Heart left ventricle (tissue), 16 donors: Measurements from ENCODE around the gene SFPQ. TPM values are rescaled to one million over a fixed set of nuclear protein-coding genes. Genes with fewer than 3 reads are reported as not detected.
"Not testable (repeated sequence)": the region's sequence is repeated elsewhere in the genome, so short reads cannot be mapped to it uniquely, and the experiment has no call there.

Source experiments
- ATAC-seq, 4 donors: fragments of 200-7000 bp; cut with Tn5 transposase; one replicate each; pipeline ENCODE4 v1.9.1; 2020 to 2022; ENCODE audit warnings: moderate library complexity in 4 of 4, mild to moderate bottlenecking in 3 of 4, moderate number of reproducible peaks in 1 of 4
- DNase-seq, 5 donors: peaks; one replicate each; pipeline ENCODE4 v3.0.0-alpha.2; 2020
- H3K27ac ChIP-seq, 12 donors: fragments of 200-600 bp; sonication (generic) in 4 of 12; one replicate each; pipeline versions ENCODE4 v1.5.0 to v1.8.0; 2016 to 2022; ENCODE audit warnings: mild to moderate bottlenecking in 2 of 12
- H3K27me3 ChIP-seq, 9 donors: fragments of 200-600 bp; sonication (generic) in 2 of 9; one replicate each; pipeline versions ENCODE4 v1.5.1 to v1.8.0; 2016 to 2022; ENCODE audit warnings: mild to moderate bottlenecking in 3 of 9
- H3K36me3 ChIP-seq, 9 donors: fragments of 200-600 bp; sonication (generic) in 2 of 9; one replicate each; pipeline versions ENCODE4 v1.5.0 to v1.8.0; 2018 to 2022; ENCODE audit warnings: mild to moderate bottlenecking in 2 of 9
- H3K4me1 ChIP-seq, 12 donors: fragments of 200-600 bp; sonication (generic) in 4 of 12; one replicate each; pipeline versions ENCODE4 v1.5.0 to v1.8.0; 2016 to 2022; ENCODE audit warnings: mild to moderate bottlenecking in 3 of 12
- H3K4me3 ChIP-seq, 12 donors: fragments of 200-600 bp; sonication (generic) in 4 of 12; one replicate each; pipeline versions ENCODE4 v1.5.0 to v1.8.0; 2017 to 2022; ENCODE audit warnings: mild to moderate bottlenecking in 9 of 12, moderate library complexity in 4 of 12
- H3K9me3 ChIP-seq, 12 donors: fragments of 200-600 bp; sonication (generic) in 4 of 12; one replicate each; pipeline versions ENCODE4 v1.5.0 to v1.8.0; 2016 to 2022; ENCODE audit warnings: mild to moderate bottlenecking in 1 of 12
- POLR2A ChIP-seq, 2 donors: fragments of 450-650 bp; IDR thresholded peaks; one replicate each; pipeline ENCODE4 v1.6.1; 2017; ENCODE audit warnings: antibody characterized with exemption in 2 of 2, mild to moderate bottlenecking in 2 of 2, moderate library complexity in 2 of 2
- WGBS, 4 donors: extraction: QIAGEN DNeasy Blood & Tissue Kit in 2 of 4; methylation state at CpG; one replicate each; pipeline versions ENCODE4 v1.1.5 to v1.1.7; 2013 to 2018; 5-methylcytosine and 5-hydroxymethylcytosine counted together
- intact Hi-C, 10 donors: fragments of 100-400 bp; cut with DNase I; formaldehyde crosslinking; loops; one replicate each; pipeline versions ENCODE4 v1.11.1 to v1.14.2; 2022
- long read RNA-seq, 3 donors: library from polyadenylated mRNA; unstranded; transcript quantifications; one replicate each; pipeline ENCODE4 v2.0.0, GENCODE V29; 2020 to 2021
- polyA plus RNA-seq, 2 donors: library from polyadenylated mRNA; stranded (reverse); fragments of 200-250 nt; gene quantifications; one replicate each; pipeline ENCODE4 v1.2.3, GENCODE V29; 2013
- total RNA-seq, 9 donors: library from RNA; depleted of rRNA in 2 of 9; stranded (reverse); fragments of >200 nt in 2 of 9; fragmentation: NEBNext Ultra II Directional in 3 of 9; extraction: Animal tissue kit (Norgen Biotek cat#: 25700) in 3 of 9; gene quantifications; one replicate each; pipeline versions ENCODE4 v1.1.0 to v1.2.4, GENCODE V29; 2016 to 2023
- TF ChIP-seq, protein P1 (sequence below), 12 donors: fragments of 200-600 bp; sonication (generic) in 4 of 12; IDR thresholded peaks; one replicate each; pipeline versions ENCODE4 v1.5.0 to v1.8.0; 2018 to 2022; ENCODE audit warnings: antibody characterized with exemption in 12 of 12, mild to moderate bottlenecking in 5 of 12
- donor health status: ischemic (EF 13 %, LVEDD 7.1; RV severe dilation, severe dysfunction).
- donor health status: healthy with polysubstance abuse.
- donor health status: DM: no; HTN: yes; CAD: no.
- donor health status: DM: no; HTN: no; CAD: no.
- donor health status: ischemic (EF 25% LVEDD 6.9; RV normal size, moderate dysfunction).
- donor health status: ischemic (EF 25% LVEDD 5.7; RV mildly dilated, moderate dysfunction).
- donor health status: healthy.
- donor health status: DM: yes; HTN: yes; CAD: no.
- donor health status: ischemic (EF 35%, LVEDD 5.7; RV mildly dilated, moderate dysfunction).
- donor health status: nonischemic (EF 11% LVEDD 7.7; RV severe dilation, severe dysfunction).
- donor health status: DM: yes; HTN: yes; CAD: no.
- donor health status: PGD.
- donor health status: ischemic (EF 29% LVEDD 5.4; RV normal size, mild dysfunction).
- donor health status: nonischemic (EF 23%, LVEDD 6.1; RV moderate dilation, normal function).

The SFPQ gene
- total RNA-seq = 100 to 1,000 TPM in 2 of 9 donors, 10 to 100 TPM in 7; 58.6 to 114 (median 76.4) TPM
- polyA plus RNA-seq = 100 to 1,000 TPM in 1 of 2 donors, 10 to 100 TPM in 1; 74.9 to 103 TPM
- long read RNA-seq, donor 1, transcript SFPQ-201 (10 exons, 3,747 nt) = major isoform, 145 of 178 reads
- long read RNA-seq, donor 1, partial matches to known transcripts = 6 of 178 reads
- long read RNA-seq, donor 1, other reads (novel, unspliced or antisense) = 23 of 178 reads
- long read RNA-seq, donor 2, transcript SFPQ-201 (10 exons, 3,747 nt) = major isoform, 13 of 20 reads
- long read RNA-seq, donor 2, partial matches to known transcripts = 4 of 20 reads
- long read RNA-seq, donor 2, other reads (novel, unspliced or antisense) = 2 of 20 reads
- long read RNA-seq, donor 3, transcript SFPQ-201 (10 exons, 3,747 nt) = major isoform, 152 of 192 reads
- long read RNA-seq, donor 3, partial matches to known transcripts = 7 of 192 reads
- long read RNA-seq, donor 3, other reads (novel, unspliced or antisense) = 29 of 192 reads

- no peaks in the 10 kb centered on the region for H3K9me3 ChIP-seq
- intact Hi-C loops = loop anchor here in 4 of 10 donors (5.0 to 10.0 kb wide), 7 partner anchors 74 to 372 kb away; partner anchors contain the start of genes KIAA0319L (in 2 of the 4), NCDN (in 2 of the 4), ZMYM6 (in 2 of the 4) and ZMYM4 (in 1 of the 4)
- peak; percentile 40 to 92 for TF ChIP-seq POLR2A (IDR thresholded peaks at IDR 0.05)
- TF ChIP-seq, protein P1, sequence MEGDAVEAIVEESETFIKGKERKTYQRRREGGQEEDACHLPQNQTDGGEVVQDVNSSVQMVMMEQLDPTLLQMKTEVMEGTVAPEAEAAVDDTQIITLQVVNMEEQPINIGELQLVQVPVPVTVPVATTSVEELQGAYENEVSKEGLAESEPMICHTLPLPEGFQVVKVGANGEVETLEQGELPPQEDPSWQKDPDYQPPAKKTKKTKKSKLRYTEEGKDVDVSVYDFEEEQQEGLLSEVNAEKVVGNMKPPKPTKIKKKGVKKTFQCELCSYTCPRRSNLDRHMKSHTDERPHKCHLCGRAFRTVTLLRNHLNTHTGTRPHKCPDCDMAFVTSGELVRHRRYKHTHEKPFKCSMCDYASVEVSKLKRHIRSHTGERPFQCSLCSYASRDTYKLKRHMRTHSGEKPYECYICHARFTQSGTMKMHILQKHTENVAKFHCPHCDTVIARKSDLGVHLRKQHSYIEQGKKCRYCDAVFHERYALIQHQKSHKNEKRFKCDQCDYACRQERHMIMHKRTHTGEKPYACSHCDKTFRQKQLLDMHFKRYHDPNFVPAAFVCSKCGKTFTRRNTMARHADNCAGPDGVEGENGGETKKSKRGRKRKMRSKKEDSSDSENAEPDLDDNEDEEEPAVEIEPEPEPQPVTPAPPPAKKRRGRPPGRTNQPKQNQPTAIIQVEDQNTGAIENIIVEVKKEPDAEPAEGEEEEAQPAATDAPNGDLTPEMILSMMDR (IDR thresholded peaks at IDR 0.05) = no peak
Measured at GRCh38 chr1:35192853-35193664, at the start of gene SFPQ. TSS of gene SFPQ (minus strand) at chr1:35193145. CDS start at chr1:35193049, 96 bp downstream.

GRCh38 chr1:35236772-35237171 lies 43.8 kb upstream of the SFPQ start:
- H3K4me1 ChIP-seq, H3K36me3 ChIP-seq, H3K27me3 ChIP-seq, H3K9me3 ChIP-seq, H3K4me3 ChIP-seq, intact Hi-C loops, H3K27ac ChIP-seq, ATAC-seq, DNase-seq: not testable (repeated sequence)
- 91 to 96% (median 93%) methylated on average over 2 of the region's 2 CpGs for WGBS, 4 donors

More at GRCh38 chr1:35192853-35193664, at the start of gene SFPQ:
- ATAC-seq (peak; percentile 94 to 99 (median 98)), DNase-seq (peak; percentile 96 to 98 (median 97))
- no peaks in the 10 kb centered on the region for H3K27me3 ChIP-seq
- 0 to 2% (median 1%) methylated on average over 13 to 50 of the region's 50 CpGs for WGBS, 4 donors
- H3K4me1 ChIP-seq = peaks cover 9 to 41% (median 33%) of the 10 kb centered on the region in 12 donors
- peak within 1 kb of the TSS; percentile 85 to 100 (median 99) for H3K4me3 ChIP-seq
- H3K27ac ChIP-seq = peak within 1 kb of the TSS; percentile 97 to 100 (median 98)
- peaks cover 0 to 38% (median 34%) of the 10 kb centered on the region in 9 donors for H3K36me3 ChIP-seq

- no peak for DNase-seq
- H3K4me3 ChIP-seq = no peak overlapping the region
- ATAC-seq = no peak
- no peaks in the 10 kb centered on the region for H3K27me3 ChIP-seq
- H3K4me1 ChIP-seq = no peaks in the 10 kb centered on the region
- no peaks in the 10 kb centered on the region for H3K9me3 ChIP-seq
- no peak for TF ChIP-seq POLR2A (IDR thresholded peaks at IDR 0.05)
- TF ChIP-seq, protein P1 (IDR thresholded peaks at IDR 0.05) = no peak
- H3K27ac ChIP-seq = no peak overlapping the region
- no peaks in the 10 kb centered on the region for H3K36me3 ChIP-seq
- intact Hi-C loops = no loop called here
- WGBS, 4 donors = 49 to 67% (median 59%) methylated on average over 1 of the region's 1 CpG
Measured at GRCh38 chr1:35231287-35231686, 38.3 kb upstream of the SFPQ start.

DNA sequence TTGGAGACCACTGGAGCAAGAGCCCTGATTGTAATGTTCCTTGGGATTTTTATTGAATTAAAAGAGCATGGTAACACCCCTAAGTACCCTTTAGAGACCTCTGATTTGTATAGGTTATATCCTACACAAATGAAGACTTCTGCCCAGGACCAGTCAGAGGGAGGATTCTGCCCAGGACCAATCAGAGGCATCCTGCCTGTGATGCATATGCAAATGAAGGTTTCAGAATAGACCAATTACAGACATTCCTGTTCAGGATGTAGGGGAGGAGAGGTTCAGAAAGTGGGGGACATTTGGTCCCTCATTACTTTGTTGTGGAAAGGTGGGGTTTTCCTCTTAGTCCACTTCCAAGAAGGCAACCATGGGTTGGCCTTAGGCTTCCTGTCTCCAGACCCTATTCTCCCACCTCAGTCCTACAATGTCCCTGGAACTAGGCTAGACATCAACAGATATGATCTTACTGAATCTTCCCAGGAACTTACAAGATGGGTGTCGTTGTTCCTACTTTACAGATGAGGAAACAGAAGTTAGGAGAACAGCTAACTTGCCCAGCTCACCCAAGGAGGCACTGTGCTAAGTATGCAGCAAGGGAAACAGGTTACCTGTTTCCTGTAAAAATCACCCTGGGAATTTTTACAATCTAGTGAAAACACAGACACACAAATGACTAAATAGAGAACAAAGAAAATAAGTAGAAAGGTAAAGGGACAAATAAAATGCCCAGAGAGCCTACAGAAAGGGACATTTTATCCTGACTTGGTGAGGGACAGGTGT lies 36.8 kb upstream of the SFPQ start:
- Histone ChIP-seq H3K4me3 (no peak overlapping the region), H3K27ac (no peak overlapping the region), H3K27me3 (no peaks in the 10 kb centered on the region), H3K36me3 (no peaks in the 10 kb centered on the region), H3K4me1 (no peaks in the 10 kb centered on the region), H3K9me3 (no peaks in the 10 kb centered on the region)
- 61 to 86% (median 72%) methylated on average over 1 of the region's 1 CpG for WGBS, 4 donors
- no peak for TF ChIP-seq POLR2A (IDR thresholded peaks at IDR 0.05)
- no peak for ATAC-seq
- no peak for DNase-seq
- intact Hi-C loops = loop anchor here in 1 of 10 donors (1.0 kb wide), 1 partner anchor 17 kb away; no protein-coding TSS in a partner anchor
